ENCODE data around the gene ART4. TPM values are rescaled to one million over a fixed set of nuclear protein-coding genes. Genes with fewer than 3 reads are reported as not detected.

The ART4 gene, protein sequence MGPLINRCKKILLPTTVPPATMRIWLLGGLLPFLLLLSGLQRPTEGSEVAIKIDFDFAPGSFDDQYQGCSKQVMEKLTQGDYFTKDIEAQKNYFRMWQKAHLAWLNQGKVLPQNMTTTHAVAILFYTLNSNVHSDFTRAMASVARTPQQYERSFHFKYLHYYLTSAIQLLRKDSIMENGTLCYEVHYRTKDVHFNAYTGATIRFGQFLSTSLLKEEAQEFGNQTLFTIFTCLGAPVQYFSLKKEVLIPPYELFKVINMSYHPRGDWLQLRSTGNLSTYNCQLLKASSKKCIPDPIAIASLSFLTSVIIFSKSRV
- total RNA-seq = 10 to 100 TPM; 28.3 to 40.7 TPM
- 10 to 100 TPM; 10.5 to 16.1 TPM for polyA plus RNA-seq

DNA sequence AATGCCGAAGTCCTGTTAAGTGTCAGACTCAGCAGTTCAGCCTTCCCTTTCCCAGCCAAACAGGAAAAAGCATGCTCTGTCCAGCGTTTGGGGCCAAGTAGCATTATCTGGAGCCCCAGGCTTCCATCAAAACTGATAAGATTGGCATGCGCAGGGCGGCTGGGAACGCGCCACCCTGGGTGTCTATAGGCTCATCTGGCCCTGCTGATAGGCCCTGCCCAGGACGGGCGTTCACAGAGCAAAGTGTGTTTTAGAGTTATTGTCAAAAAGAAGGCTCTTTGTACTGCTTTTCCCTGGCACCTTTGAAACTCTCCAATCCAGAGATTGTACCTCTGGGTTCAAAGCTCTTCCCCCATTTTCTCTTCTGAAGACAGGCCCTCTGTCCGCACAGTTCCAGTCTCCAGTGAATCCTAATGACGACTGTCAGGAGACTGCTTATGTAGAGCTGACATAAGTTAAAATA, at the start of gene ART4:
TSS of gene ART4 (minus strand) at position 102 of the 463 bp plus-strand sequence. CDS start 413 bp downstream, outside the sequence.
- H3K27ac ChIP-seq (ENCODE audit: low read depth in 1 of 2, low read length in 2 of 2) = peak within 1 kb of the TSS; percentile 82 to 87
- TF ChIP-seq HNF4G (IDR thresholded peaks at IDR 0.05) (no peak), RXRA (IDR thresholded peaks at IDR 0.05) (peak in 1 of 2 donors; percentile 61), EGR1 (IDR thresholded peaks at IDR 0.05; ENCODE audit: low read depth in 2 of 2) (no peak), FOXA2 (IDR thresholded peaks at IDR 0.05) (peak; percentile 16), RAD21 (IDR thresholded peaks at IDR 0.05) (peak in 1 of 2 donors; percentile 33), JUND (IDR thresholded peaks at IDR 0.05) (no peak), FOXA1 (IDR thresholded peaks at IDR 0.05) (no peak), SP1 (IDR thresholded peaks at IDR 0.05) (peak; percentile 41), TAF1 (conservative IDR thresholded peaks at IDR 0.05) (peak; percentile 67), GABPA (IDR thresholded peaks at IDR 0.05 in 1 of 2, conservative IDR thresholded peaks at IDR 0.05 in 1 of 2) (peak in 1 of 2 donors; percentile 44), HNF4A (conservative IDR thresholded peaks at IDR 0.05) (peak; percentile 42 to 75), YY1 (IDR thresholded peaks at IDR 0.05) (peak; percentile 96), NR2F2 (IDR thresholded peaks at IDR 0.05) (peak; percentile 55)
- TF ChIP-seq, protein P1, sequence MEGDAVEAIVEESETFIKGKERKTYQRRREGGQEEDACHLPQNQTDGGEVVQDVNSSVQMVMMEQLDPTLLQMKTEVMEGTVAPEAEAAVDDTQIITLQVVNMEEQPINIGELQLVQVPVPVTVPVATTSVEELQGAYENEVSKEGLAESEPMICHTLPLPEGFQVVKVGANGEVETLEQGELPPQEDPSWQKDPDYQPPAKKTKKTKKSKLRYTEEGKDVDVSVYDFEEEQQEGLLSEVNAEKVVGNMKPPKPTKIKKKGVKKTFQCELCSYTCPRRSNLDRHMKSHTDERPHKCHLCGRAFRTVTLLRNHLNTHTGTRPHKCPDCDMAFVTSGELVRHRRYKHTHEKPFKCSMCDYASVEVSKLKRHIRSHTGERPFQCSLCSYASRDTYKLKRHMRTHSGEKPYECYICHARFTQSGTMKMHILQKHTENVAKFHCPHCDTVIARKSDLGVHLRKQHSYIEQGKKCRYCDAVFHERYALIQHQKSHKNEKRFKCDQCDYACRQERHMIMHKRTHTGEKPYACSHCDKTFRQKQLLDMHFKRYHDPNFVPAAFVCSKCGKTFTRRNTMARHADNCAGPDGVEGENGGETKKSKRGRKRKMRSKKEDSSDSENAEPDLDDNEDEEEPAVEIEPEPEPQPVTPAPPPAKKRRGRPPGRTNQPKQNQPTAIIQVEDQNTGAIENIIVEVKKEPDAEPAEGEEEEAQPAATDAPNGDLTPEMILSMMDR (IDR thresholded peaks at IDR 0.05; ENCODE audit: low read depth, low read length, missing input control) = no peak
- TF ChIP-seq, protein P2, sequence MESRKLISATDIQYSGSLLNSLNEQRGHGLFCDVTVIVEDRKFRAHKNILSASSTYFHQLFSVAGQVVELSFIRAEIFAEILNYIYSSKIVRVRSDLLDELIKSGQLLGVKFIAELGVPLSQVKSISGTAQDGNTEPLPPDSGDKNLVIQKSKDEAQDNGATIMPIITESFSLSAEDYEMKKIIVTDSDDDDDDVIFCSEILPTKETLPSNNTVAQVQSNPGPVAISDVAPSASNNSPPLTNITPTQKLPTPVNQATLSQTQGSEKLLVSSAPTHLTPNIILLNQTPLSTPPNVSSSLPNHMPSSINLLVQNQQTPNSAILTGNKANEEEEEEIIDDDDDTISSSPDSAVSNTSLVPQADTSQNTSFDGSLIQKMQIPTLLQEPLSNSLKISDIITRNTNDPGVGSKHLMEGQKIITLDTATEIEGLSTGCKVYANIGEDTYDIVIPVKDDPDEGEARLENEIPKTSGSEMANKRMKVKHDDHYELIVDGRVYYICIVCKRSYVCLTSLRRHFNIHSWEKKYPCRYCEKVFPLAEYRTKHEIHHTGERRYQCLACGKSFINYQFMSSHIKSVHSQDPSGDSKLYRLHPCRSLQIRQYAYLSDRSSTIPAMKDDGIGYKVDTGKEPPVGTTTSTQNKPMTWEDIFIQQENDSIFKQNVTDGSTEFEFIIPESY (IDR thresholded peaks at IDR 0.05) = peak; percentile 21
- TF ChIP-seq, protein P3, sequence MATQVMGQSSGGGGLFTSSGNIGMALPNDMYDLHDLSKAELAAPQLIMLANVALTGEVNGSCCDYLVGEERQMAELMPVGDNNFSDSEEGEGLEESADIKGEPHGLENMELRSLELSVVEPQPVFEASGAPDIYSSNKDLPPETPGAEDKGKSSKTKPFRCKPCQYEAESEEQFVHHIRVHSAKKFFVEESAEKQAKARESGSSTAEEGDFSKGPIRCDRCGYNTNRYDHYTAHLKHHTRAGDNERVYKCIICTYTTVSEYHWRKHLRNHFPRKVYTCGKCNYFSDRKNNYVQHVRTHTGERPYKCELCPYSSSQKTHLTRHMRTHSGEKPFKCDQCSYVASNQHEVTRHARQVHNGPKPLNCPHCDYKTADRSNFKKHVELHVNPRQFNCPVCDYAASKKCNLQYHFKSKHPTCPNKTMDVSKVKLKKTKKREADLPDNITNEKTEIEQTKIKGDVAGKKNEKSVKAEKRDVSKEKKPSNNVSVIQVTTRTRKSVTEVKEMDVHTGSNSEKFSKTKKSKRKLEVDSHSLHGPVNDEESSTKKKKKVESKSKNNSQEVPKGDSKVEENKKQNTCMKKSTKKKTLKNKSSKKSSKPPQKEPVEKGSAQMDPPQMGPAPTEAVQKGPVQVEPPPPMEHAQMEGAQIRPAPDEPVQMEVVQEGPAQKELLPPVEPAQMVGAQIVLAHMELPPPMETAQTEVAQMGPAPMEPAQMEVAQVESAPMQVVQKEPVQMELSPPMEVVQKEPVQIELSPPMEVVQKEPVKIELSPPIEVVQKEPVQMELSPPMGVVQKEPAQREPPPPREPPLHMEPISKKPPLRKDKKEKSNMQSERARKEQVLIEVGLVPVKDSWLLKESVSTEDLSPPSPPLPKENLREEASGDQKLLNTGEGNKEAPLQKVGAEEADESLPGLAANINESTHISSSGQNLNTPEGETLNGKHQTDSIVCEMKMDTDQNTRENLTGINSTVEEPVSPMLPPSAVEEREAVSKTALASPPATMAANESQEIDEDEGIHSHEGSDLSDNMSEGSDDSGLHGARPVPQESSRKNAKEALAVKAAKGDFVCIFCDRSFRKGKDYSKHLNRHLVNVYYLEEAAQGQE (IDR thresholded peaks at IDR 0.05) = peak; percentile 92
- TF ChIP-seq, protein P4, sequence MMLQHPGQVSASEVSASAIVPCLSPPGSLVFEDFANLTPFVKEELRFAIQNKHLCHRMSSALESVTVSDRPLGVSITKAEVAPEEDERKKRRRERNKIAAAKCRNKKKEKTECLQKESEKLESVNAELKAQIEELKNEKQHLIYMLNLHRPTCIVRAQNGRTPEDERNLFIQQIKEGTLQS (IDR thresholded peaks at IDR 0.05) = peak; percentile 42
- TF ChIP-seq, protein P5, sequence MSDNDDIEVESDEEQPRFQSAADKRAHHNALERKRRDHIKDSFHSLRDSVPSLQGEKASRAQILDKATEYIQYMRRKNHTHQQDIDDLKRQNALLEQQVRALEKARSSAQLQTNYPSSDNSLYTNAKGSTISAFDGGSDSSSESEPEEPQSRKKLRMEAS (IDR thresholded peaks at IDR 0.05) = peak; percentile 86
- peak within 1 kb of the TSS; percentile 62 to 91 (median 89) for H3K4me3 ChIP-seq (ENCODE audit: low read depth in 1 of 3, low read length in 3 of 3)
- H3K27me3 ChIP-seq (ENCODE audit: control insufficient read depth in 4 of 4, insufficient read depth in 4 of 4, low read length in 3 of 4) = no peaks in the 10 kb centered on the region
- no peaks in the 10 kb centered on the region for H3K9me3 ChIP-seq (ENCODE audit: control insufficient read depth in 4 of 4, low read length in 3 of 4)
- H3K36me3 ChIP-seq (ENCODE audit: control insufficient read depth in 4 of 4, insufficient read depth in 3 of 4, low read depth in 1 of 4, low read length in 3 of 4) = peaks cover 0 to 12% (median 1%) of the 10 kb centered on the region in 4 donors
- DNase-seq (ENCODE audit: low spot score) = peak; percentile 85
- 17% methylated on average over 10 of the region's 10 CpGs for WGBS
- H3K4me1 ChIP-seq (ENCODE audit: control insufficient read depth in 4 of 4, insufficient read depth in 4 of 4, low read length in 3 of 4) = peaks cover 6 to 44% (median 21%) of the 10 kb centered on the region in 4 donors
- peak within 1 kb of the TSS; percentile 68 to 92 for H3K9ac ChIP-seq (ENCODE audit: low read depth in 1 of 2, low read length in 2 of 2)
